Panc1 (cell line): ENCODE measurements around the gene CCDC86. TPM values are rescaled to one million over a fixed set of nuclear protein-coding genes. Genes with fewer than 3 reads are reported as not detected.

Source experiments
- ATAC-seq: fragments of 200-7000 bp; cut with Tn5 transposase; 2 replicates; pipeline ENCODE4 v1.9.1; 2020; ENCODE audit warnings: mild to moderate bottlenecking, moderate library complexity
- BruUV-seq: library from RNA; stranded (reverse); fragments of 400-500 nt; replicated peaks from 2 replicates; lab custom pipeline; 2021; lab: Mats Ljungman, UMichigan
- CTCF ChIA-PET: fragments of 300-600 bp; sonication (Branson Sonifier 250); formaldehyde crosslinking; loops from one replicate; lab custom pipeline; 2022; ENCODE audit warnings: antibody characterized with exemption; lab: Charles Lee
- POLR2A ChIA-PET: fragments of 300-600 bp; sonication (Branson Sonifier 250); formaldehyde crosslinking; loops from one replicate; lab custom pipeline; 2022; ENCODE audit warnings: antibody characterized with exemption; lab: Charles Lee
- DNase-seq: peaks from one replicate; pipeline ENCODE4 v3.0.0-alpha.2; 2010; ENCODE audit warnings: low read depth, low spot score
- H3K27ac ChIP-seq: 2 replicates; pipeline ENCODE4 v1.5.1; 2011; ENCODE audit warnings: mild to moderate bottlenecking, low read length, inconsistent platforms
- H3K27me3 ChIP-seq: fragments of 200-500 bp; sonication (Bioruptor generic); 2 replicates; pipeline ENCODE4 v1.6.0; 2014; ENCODE audit warnings: low read length, inconsistent platforms; ENCODE audit not compliant: control insufficient read depth, insufficient read depth
- H3K36me3 ChIP-seq: fragments of 200-500 bp; sonication (Bioruptor generic); 2 replicates; pipeline ENCODE4 v1.5.1; 2014; ENCODE audit warnings: inconsistent platforms, mild to moderate bottlenecking, low read length, moderate library complexity; ENCODE audit not compliant: control insufficient read depth, insufficient read depth
- H3K4me1 ChIP-seq: 2 replicates; pipeline ENCODE4 v1.5.1; 2011; ENCODE audit warnings: inconsistent platforms, mild to moderate bottlenecking, low read length, moderate library complexity; ENCODE audit not compliant: control insufficient read depth, insufficient read depth
- H3K4me3 ChIP-seq, 2 experiments: 2 replicates each; pipeline ENCODE4 v1.5.1; 2011 to 2012; ENCODE audit warnings: low read depth in 2 of 2, low read length in 2 of 2, mild to moderate bottlenecking in 2 of 2, inconsistent platforms in 1 of 2, moderate library complexity in 1 of 2
- H3K9me3 ChIP-seq: fragments of 200-500 bp; sonication (Bioruptor generic); 2 replicates; pipeline ENCODE4 v1.5.1; 2014; ENCODE audit warnings: low read depth, mild to moderate bottlenecking, inconsistent platforms, low read length, moderate library complexity; ENCODE audit not compliant: control insufficient read depth, insufficient read depth
- CTCF ChIP-seq: fragments of 450-650 bp; IDR thresholded peaks from 2 replicates; pipeline ENCODE4 v1.5.1; 2017; ENCODE audit warnings: mild to moderate bottlenecking
- POLR2AphosphoS5 ChIP-seq: IDR thresholded peaks from 2 replicates; pipeline ENCODE4 v1.6.1; 2012; ENCODE audit warnings: mild to moderate bottlenecking, low read depth, low read length, moderate library complexity
- REST ChIP-seq, 2 experiments: IDR thresholded peaks; 2 replicates each; pipeline ENCODE4 v1.6.1; 2011 to 2012; ENCODE audit warnings: low read depth in 2 of 2, control low read depth in 1 of 2, low read length in 1 of 2, mild to moderate bottlenecking in 1 of 2, moderate library complexity in 1 of 2; ENCODE audit not compliant: insufficient read depth in 1 of 2
- SIN3A ChIP-seq: IDR thresholded peaks from 2 replicates; pipeline ENCODE4 v1.6.1; 2012; ENCODE audit warnings: low read depth, mild to moderate bottlenecking, low read length, moderate library complexity, borderline replicate concordance; ENCODE audit not compliant: insufficient read depth
- TCF7L2 ChIP-seq: IDR thresholded peaks from 2 replicates; pipeline ENCODE4 v1.6.1; 2011; ENCODE audit warnings: mild to moderate bottlenecking, low read depth, low read length, inconsistent platforms
- in situ Hi-C: cut with HindIII; loops from 2 replicates; pipeline ENCODE4 v1.10.0; 2016; ENCODE audit warnings: low sequenced_read_pairs, low pct_unique_long_range_greater_than_20kb
- intact Hi-C: fragments of 100-400 bp; cut with micrococcal nuclease; formaldehyde crosslinking; loops from one replicate; pipeline ENCODE4 v1.10.0; 2022; ENCODE audit not compliant: unreplicated experiment
- total RNA-seq: library from RNA; stranded (reverse); gene quantifications from one replicate; pipeline ENCODE4 v1.2.1, GENCODE V29; 2021; ENCODE audit not compliant: unreplicated experiment

CCDC86 gene
- total RNA-seq, 1 experiment from 2014 or later, result 70.2 TPM

GRCh38 chr11:60876168-60876485 lies 34.2 kb downstream of the CCDC86 start:
- H3K9me3 ChIP-seq, result no peaks in the 10 kb centered on the region
- ATAC-seq (no peak), DNase-seq (no peak)
- no peak overlapping the region for H3K27ac ChIP-seq
- no peak for TF ChIP-seq POLR2AphosphoS5
- no peak for TF ChIP-seq CTCF
- TF ChIP-seq SIN3A, result no peak
- no peak for TF ChIP-seq TCF7L2
- no peak for TF ChIP-seq REST (IDR thresholded peaks at IDR 0.05; ENCODE audit: insufficient read depth in 1 of 2, low read depth in 2 of 2, low read length in 1 of 2)
- no peaks in the 10 kb centered on the region for H3K4me1 ChIP-seq
- no peak overlapping the region for H3K4me3 ChIP-seq
- intact Hi-C loops, result no loop called here
- POLR2A ChIA-PET, result no interaction called here
- in situ Hi-C loops, result no loop called here
- CTCF ChIA-PET, result no interaction called here
- no TSS peak for BruUV-seq
- H3K27me3 ChIP-seq, result no peaks in the 10 kb centered on the region
- H3K36me3 ChIP-seq, result no peaks in the 10 kb centered on the region

GRCh38 chr11:60878245-60879101 lies 36.6 kb downstream of the CCDC86 start:
- Histone ChIP-seq H3K27ac (no peak overlapping the region), H3K27me3 (no peaks in the 10 kb centered on the region), H3K9me3 (no peaks in the 10 kb centered on the region), H3K36me3 (no peaks in the 10 kb centered on the region), H3K4me3 (no peak overlapping the region), H3K4me1 (no peaks in the 10 kb centered on the region)
- in situ Hi-C loops (no loop called here), intact Hi-C loops (no loop called here)
- ChIA-PET POLR2A (no interaction called here), CTCF (no interaction called here)
- TF ChIP-seq POLR2AphosphoS5 (no peak), REST (IDR thresholded peaks at IDR 0.05; ENCODE audit: insufficient read depth in 1 of 2, low read depth in 2 of 2, low read length in 1 of 2) (no peak), SIN3A (no peak), TCF7L2 (no peak), CTCF (no peak)
- BruUV-seq, result no TSS peak
- no peak for DNase-seq
- no peak for ATAC-seq
